Kasumi-1 (cell line): ENCODE results near the gene SLC5A11.
"Not testable (repeated sequence)": the region's sequence is repeated elsewhere in the genome, so short reads cannot be mapped to it uniquely, and the experiment has no call there.

Experiments
- DNase-seq, 2 experiments: peaks; one replicate each; lab custom pipeline; 2025; lab: John Stamatoyannopoulos, UW

The SLC5A11 gene, protein sequence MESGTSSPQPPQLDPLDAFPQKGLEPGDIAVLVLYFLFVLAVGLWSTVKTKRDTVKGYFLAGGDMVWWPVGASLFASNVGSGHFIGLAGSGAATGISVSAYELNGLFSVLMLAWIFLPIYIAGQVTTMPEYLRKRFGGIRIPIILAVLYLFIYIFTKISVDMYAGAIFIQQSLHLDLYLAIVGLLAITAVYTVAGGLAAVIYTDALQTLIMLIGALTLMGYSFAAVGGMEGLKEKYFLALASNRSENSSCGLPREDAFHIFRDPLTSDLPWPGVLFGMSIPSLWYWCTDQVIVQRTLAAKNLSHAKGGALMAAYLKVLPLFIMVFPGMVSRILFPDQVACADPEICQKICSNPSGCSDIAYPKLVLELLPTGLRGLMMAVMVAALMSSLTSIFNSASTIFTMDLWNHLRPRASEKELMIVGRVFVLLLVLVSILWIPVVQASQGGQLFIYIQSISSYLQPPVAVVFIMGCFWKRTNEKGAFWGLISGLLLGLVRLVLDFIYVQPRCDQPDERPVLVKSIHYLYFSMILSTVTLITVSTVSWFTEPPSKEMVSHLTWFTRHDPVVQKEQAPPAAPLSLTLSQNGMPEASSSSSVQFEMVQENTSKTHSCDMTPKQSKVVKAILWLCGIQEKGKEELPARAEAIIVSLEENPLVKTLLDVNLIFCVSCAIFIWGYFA

DNA sequence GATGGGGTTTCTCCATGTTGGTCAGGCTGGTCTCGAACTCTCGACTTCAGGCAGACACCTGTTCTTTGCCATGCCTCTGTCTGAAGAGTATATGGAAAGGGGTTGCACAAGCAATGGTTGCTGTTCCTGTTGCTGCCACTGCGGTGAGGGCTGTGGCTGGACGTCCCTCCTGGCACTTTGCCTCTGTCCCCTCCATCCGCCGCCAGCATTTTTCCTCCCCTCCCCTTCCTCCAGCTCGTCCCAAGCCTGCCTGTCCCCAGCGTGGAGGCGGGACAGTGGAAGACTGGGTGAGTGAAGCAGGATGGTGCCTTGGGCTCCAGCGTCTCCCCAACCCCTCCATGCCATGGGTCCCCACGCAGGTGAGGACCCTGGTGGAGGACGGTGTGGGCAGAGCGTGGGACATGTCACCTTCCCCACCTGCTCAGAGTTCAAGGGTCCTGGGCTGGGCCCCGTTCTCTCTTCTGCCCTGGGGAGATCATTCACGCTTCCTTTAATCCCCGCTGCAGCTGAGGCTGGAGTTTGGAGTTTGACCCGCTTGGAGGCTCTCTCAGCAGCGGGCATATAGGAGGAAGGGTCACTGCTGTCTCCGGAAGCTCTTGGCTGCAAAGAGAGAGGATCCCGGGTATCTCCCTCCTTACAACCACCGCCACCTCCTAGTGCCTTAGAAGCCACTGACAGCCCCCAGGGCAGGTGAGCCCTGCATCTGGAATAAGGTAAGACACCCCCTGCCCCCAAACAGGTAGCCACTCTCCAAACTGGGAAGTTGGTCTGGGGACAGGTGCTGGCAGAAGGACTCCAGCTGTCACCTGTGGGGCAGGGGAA lies at the start of gene SLC5A11:
Gene SLC5A11, plus strand, starts transcription at position 238 of the 822 bp plus-strand sequence. CDS start 12,681 bp downstream, outside the sequence.
- no peak for DNase-seq

DNA sequence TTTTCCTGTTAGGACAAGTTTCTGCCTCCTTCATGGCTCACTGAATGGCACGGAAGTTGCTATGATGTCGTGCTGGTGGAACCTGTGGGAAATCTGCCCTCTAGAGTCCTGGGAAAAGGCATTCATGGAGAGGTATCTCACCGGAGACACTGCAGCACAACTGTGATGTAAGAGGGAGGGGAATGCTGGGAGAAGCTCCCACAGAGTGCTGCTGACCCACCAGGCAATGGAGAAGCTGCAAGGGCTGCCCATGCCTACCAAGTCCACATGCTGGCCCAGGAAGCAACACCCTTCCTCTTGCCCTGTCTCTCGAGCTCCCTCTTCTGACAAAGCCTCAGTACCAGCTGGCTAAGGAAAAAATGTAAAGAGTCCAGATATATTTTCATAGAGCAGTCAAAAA lies 45.2 kb upstream of the SLC5A11 start:
- no peak for DNase-seq

DNA sequence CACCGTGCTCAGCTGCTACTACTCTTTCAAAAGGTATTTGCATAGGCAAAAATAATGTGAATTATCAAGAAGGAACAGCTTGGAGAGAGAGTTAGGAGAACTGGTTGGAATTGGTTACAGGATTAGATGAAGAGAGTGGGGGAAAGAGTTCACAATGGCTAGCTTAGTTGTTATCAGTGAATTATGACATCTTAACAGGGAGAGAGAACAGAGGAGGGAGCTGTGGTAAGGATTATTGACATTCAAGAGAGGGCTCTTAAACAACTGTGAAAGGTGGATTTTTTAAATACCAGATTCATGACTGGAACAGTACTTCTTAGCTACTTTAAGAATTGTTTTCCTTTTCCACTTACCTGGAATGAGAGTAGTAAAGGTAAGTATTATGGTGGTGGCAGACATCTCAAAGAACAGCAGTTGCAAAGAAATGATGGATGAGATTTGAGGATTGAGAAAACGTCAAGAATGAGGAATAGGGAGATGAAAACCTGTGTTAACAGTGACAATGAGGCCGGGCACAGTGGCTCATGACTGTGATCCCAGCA lies 43.9 kb upstream of the SLC5A11 start:
- DNase-seq = no peak

DNA sequence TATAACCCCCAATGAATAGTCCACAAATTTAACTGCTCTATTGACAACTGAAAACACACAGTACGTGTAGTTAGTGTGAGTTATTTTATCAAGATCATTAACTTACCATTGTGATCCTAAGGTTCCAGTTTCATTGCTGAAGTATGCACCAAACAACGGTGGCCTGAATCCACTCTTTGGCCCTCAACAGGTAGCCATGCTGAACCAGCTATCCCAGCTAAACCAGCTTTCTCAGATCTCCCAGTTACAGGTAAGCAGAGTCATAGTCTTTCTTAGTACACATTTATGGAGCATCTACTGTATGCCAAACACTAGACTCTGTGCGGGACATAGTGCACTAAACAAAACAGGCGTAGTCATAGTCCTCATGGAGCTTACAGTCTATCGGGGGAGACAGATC lies 40.3 kb upstream of the SLC5A11 start:
- no peak for DNase-seq

DNA sequence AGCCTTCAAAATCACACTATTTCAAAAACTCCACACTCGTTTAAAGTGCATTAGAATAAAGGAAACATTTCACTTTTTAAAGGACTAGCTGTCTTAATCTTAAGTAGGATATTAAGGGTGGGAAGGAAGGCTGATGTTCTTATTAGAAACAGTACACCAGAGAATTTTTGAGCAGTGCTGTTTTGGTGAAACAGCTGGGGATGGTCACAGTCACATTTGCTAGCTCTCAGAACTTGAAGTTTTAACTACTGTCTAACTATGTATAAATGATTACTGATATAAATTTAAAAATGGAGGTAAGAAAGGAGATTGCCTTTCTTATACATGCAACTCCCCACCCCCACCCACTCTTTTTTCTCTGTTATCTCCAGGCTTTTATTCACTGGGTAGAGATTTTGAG lies 38.5 kb upstream of the SLC5A11 start:
- no peak for DNase-seq

DNA sequence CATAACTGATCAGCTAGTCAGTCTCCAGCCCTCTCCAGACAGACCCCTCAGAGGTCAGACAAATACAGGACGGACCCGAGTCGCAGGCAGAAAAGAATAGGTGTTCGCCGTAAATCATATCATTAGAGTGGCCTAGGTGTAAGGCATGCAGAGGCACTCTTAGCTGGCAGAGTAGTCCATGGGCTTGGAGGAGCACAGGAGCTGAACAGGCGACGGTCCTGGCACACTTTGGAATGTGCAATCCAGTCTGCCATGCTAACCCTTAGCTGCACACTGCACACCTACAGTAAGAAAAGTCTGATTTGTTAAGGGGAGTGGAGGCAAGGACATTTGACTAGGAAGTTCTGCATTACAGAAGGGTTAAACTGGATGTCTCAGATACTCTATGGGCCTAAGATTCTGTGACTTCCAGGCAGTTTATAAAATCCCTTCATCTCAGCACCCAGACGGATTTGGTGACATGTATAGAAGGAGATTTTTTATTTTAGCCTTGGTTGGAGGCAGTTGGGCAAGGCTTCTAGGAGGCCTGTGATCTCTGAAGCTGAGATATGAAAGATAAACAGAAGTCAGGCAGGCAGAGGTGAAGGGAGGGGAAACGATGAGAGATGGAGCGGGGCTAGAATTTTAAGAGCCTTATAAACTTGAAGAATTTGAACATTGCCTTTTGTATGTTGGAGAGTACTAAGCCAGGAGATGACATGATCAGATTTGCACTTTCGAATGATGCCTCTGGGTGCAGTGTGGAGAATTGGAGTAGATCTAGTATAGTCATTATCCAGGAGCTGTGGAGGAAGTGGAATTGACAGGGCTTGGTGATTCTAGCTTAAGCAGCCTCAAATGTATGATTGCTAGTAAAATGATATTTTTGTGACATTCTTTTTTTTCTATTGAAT lies 34.6 kb upstream of the SLC5A11 start:
- DNase-seq = peak in 1 of 2 experiments; percentile 0

DNA sequence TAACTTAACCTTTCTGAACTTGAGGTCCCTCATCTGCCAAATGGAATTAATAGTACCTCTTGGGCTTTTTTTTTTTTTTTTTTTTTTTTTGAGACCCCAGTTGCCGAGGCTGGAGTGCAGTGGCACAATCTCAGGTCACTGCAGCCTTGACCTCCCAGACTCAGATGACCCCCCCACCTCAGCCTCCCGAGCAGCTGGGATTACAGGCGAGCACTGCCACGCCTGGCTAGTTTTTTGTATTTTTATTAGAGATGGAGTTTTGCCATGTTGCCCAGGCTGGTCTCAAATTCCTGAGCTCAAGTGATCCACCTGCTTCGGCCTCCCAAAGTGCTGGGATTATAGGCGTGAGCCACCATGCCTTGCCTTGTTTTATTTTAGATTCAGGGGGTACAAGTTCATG lies 33.0 kb upstream of the SLC5A11 start:
- DNase-seq = not testable (repeated sequence)

DNA sequence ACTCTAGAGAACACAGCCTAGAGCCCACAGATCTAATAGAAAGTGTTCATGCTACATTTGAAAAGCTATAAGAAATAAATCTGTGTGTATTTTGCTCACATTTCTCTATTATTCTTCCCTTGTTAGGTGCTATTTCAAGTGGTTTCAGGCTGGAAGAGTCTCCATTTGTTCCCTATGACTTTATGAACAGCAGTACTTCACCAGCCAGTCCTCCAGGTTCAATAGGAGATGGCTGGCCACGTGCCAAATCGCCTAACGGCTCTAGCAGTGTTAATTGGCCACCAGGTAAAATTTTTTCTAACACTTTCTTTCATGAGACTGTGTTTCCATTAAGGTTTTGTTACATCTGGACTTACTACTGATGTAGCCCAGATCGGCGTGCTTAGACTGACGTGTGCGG lies 30.7 kb upstream of the SLC5A11 start:
- no peak for DNase-seq

DNA sequence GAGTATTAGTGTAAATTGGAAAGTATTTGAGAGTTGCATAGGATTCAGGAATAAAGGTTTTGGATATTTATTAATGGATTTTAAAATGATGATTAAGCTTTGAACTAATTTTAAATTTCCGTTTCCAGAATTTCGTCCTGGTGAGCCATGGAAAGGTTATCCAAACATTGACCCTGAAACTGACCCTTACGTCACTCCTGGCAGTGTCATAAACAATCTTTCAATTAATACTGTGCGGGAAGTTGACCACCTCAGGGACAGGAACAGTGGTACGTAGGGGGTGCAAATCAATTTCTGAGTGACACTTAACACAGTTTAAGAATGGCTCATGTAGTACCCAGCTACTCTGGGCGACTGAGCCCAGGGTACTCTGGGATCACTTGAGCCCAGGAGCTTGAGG lies 29.1 kb upstream of the SLC5A11 start:
- no peak for DNase-seq

DNA sequence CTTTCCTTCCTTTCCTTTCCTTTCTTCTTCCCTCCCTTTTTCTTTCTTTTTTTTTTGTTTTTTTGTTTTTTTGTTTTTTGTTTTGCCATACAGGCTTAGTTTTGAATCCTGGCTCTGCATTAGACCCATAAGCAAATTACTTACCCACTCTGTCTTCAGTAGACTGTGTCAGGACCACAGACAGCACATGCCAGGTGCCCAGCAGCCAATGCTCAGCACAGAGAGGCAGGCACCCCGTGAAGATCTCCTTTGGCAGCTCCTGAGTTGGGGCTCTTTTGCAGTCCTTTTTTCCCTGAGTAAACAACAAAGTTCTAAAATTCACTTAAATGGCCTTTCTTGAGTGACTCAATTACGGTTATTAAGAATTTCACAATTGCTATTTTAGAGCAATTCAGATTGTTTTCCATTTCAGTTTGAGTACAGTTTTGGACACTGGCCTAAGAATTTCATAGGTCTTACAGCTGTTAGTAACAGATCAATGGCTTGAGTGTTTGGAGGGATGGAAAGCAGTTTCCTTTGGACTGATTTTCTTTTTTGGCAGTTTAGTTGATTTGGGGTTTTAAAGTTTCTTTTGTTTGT lies 26.2 kb upstream of the SLC5A11 start:
- no peak for DNase-seq

DNA sequence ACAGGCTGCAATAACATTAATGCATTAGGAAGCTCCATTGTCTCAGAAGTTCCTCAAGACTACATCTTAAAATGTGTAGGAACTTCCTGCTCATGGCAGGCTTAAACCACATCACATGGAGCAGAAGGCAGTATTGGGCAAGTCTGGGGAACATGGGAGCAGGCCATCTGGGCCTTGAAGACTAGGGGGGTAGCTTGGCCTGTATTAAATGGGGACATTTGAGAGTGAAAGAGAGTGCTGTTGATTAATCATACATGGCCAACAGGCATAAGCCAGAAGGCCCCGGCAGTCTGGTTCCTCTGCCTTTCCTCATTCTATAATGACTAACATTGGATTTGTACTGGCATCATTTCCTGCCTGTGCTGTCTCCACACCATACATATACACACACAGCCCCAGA lies 25.2 kb upstream of the SLC5A11 start:
- DNase-seq = peak; percentile 29 to 55

DNA sequence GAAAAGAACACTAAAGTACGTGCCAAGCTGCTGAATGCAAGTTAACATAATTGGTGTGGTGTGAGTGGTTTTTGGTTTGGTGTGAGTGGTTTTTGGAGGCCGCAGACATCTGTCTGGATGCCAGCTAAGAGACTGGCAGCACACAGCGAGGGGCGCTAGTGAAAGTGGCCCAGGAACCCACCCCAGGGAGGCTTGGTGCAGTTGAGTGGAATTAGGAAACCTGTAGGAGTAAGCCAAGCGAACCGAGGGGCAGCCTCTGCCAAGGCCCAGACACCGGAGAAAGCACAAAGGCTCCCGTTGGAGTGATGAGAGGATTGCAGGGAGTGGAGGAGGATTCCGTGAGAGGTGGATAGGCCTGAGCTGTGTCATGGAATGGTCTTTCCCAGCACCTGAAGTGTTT lies 24.6 kb upstream of the SLC5A11 start:
- DNase-seq = no peak

DNA sequence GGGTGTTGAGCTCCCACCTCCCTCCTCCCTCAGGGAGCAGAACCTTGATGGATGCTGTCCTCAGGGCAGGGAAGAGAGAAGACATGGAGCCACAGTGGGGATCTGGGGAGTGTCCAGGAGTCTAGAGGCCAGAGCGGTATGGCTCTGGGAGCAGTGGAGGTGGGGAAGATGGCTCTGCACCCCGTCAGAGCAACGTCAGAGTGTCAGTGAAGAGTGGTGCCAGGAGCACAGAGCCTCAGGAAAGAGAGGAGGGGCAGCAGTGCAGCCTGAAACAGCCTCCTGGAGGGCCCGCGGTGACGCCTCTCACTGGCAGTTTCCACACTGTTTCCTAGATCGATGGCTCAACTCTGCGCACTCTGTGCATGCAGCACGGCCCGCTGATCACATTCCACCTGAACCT lies 23.2 kb upstream of the SLC5A11 start:
- no peak for DNase-seq

DNA sequence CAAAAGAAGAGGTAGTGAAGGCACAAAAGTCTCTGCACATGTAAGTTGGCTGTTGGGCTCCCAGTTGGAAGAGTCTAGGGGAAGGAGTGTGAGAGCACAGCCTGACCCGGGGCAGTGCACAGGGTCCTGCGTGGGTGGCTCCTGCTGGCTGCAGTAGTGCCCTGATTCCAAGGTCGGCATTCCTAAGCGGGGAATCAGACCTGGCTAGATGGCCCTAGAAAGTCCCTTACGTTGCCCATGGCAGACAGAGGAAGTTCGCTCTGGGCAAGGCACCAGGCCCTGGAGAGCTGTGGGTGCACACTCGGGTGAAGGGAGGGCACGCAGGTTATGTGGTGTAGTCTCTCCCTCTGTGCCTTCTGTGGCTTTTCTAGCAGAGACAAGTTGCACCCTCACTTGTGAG lies 22.8 kb upstream of the SLC5A11 start:
- DNase-seq = no peak

DNA sequence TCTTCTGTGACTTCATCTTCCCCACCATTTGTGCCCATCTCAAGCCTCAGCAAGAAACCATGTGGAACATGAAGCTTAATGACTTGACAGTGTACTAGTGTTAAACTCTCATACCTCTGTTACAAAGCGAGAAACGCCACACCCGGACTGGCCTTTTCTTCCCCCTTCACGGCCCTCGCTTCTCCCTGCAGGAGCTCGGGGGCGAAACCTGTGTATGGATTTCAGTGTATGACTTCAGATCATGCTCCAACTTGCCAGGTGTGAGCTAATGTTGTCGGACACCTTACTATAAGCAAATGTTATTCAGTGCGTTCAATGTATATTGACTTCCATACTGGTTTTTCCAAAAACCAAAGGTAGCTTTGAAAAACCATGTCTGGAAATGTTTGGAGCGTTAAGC lies 20.1 kb upstream of the SLC5A11 start:
- DNase-seq = no peak

DNA sequence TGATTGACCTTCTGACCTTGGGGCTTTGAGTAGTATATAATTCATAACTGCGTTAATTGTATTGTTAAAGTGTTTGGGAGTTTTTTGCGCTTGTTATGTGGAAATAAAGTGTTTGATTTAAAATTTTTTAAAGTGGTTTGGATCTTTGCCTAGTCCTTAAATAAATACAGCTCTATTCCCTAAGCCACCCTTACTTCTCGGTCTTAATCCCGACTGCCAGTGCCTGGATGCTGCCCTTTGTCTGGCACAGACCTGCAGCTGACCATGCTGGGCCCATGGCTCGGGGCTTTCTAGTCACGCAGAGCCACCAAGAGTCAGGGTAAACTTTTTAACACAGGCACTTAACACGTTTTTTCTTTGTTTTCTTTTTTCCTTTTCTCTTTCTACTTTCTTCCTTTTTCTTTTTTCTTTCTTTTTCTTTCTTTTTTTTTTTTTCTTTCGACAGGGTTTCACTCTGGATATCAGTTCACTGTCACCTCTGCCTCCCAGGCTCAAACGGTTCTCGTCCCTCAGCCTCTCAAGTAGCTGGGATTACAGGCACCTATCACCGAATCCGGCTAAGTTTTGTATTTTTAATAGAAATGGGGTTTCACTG lies 19.6 kb upstream of the SLC5A11 start:
- no peak for DNase-seq

DNA sequence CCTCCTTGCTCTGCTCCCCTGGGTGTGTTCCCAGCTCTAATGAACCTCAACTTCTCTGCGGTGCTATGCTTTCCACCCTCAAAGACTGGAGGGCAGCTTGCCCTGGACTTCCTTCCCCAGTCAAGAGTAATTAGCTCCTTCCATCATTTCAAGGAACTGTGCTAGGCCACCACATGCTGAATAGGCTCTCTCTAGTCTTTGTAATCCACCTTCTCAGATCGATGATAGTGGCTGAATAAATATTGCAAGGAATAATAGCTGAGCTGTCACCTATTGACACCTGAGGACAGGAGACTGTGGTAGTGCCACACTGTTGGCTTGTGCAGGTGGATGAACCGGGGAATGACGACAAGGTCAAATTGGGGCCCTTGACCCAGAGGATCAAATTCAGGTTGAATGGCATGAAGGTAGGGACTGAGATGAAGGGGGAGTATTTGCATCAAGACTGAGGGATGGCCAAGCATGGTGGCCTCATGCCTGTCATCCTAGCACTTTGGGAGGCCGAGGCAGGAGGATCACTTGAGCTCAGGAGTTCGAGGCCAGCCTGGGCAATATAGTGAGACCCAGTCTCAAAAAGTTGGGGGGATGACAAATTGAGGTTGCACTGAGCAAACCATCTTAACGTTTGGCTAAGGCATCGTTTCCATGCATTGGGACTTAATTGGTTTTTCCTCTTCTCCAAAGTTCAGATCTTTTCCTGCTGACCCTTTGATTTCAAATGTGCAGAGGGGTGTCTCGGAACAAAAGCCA lies 18.8 kb upstream of the SLC5A11 start:
- no peak for DNase-seq

DNA sequence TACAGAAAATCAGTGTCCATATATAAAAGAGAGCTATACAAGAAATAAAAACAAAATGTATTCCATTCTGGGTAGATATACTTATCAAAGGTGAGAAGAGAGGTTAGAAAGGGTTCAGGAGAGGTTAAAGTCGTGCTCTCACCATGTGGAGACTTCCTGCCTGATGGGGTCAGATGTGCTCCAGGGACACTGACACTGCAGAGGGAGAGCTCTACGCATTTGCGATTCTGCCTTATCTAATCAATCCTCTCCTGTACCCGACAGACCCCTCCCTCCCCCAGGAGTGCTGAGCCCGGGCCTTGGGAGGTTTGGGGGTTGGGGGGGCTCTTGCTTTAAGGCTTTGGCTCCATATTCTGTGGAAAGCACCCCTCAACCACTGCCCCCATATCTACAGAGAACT lies 16.6 kb upstream of the SLC5A11 start:
- no peak for DNase-seq

DNA sequence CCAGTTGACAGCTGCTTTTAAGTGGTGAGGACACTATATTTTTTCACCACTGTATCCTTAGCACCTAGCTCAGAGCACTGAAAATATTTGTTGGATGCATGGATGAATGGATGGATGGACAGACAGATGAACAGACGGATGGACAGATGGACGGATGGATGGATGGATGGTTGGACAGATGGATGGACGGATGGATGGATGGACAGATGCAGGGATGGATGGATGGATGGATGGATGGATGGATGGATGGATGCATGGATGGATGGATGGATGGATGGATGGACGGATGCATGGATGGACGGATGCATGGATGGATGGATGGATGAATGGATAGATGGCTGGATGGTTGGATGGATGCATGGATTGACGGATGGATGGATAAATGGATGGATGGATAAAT lies 12.4 kb upstream of the SLC5A11 start:
- no peak for DNase-seq
